H1 (cell line): ENCODE measurements around the gene LGALS8. TPM values are rescaled to one million over a fixed set of nuclear protein-coding genes. Genes with fewer than 3 reads are reported as not detected.

ENCODE experiments used
- CTCF ChIA-PET: fragments of 300-600 bp; sonication (Branson Sonifier 250); formaldehyde crosslinking; loops from one replicate; lab custom pipeline; 2021; ENCODE audit not compliant: partially characterized antibody; lab: Charles Lee
- POLR2A ChIA-PET: fragments of 300-600 bp; sonication (Branson Sonifier 250); formaldehyde crosslinking; loops from one replicate; lab custom pipeline; 2021; ENCODE audit warnings: inconsistent platforms; ENCODE audit not compliant: partially characterized antibody; lab: Charles Lee
- DNase-seq, 2 experiments: peaks; one replicate each; pipeline versions ENCODE4 v3.0.0 to v3.0.0-alpha.2; 2010 to 2022; ENCODE audit warnings: low spot score in 2 of 2, low read depth in 1 of 2, mixed read lengths in 1 of 2
- FAIRE-seq: peaks from 2 replicates; lab custom pipeline; 2011; peaks lifted over from hg19 to GRCh38; lab: Jason Lieb, UNC
- H2AFZ ChIP-seq: 2 replicates; pipeline ENCODE4 v1.8.1; 2012; ENCODE audit warnings: low read length, inconsistent platforms
- H2AK5ac ChIP-seq: 2 replicates; pipeline ENCODE4 v1.6.1; 2013; ENCODE audit warnings: low read depth, low read length
- H2BK120ac ChIP-seq: replicated peaks from 2 replicates; pipeline ENCODE3; 2013; ENCODE audit warnings: low read depth, low read length, inconsistent platforms
- H2BK12ac ChIP-seq: 2 replicates; pipeline ENCODE4 v1.6.1; 2013; ENCODE audit warnings: low read depth, low read length
- H2BK15ac ChIP-seq: 2 replicates; pipeline ENCODE4 v1.6.1; 2013; ENCODE audit warnings: low read length
- H2BK20ac ChIP-seq: 2 replicates; pipeline ENCODE4 v1.6.1; 2013; ENCODE audit warnings: low read length
- H2BK5ac ChIP-seq: 2 replicates; pipeline ENCODE4 v1.6.1; 2013; ENCODE audit warnings: low read depth, low read length
- H3K14ac ChIP-seq: 2 replicates; pipeline ENCODE4 v1.6.1; 2013; ENCODE audit warnings: inconsistent platforms; ENCODE audit not compliant: insufficient read length
- H3K18ac ChIP-seq: 2 replicates; pipeline ENCODE4 v1.6.1; 2013; ENCODE audit warnings: low read length; ENCODE audit errors: extremely low read depth
- H3K23ac ChIP-seq: 2 replicates; pipeline ENCODE4 v1.6.1; 2013; ENCODE audit warnings: inconsistent platforms; ENCODE audit not compliant: insufficient read length
- H3K23me2 ChIP-seq: 2 replicates; pipeline ENCODE4 v1.6.1; 2013; ENCODE audit warnings: low read depth, low read length
- H3K27ac ChIP-seq: 2 replicates; pipeline ENCODE4 v1.6.1; 2011; ENCODE audit warnings: low read depth, low read length, inconsistent platforms
- H3K27me3 ChIP-seq, 4 experiments: replicated peaks in 1 of 4; 1 replicate in 1 of 4; 2 replicates in 3 of 4; pipeline versions ENCODE4 v1.6.1 to v1.8.1; 2011 to 2013; ENCODE audit warnings: low read length in 3 of 4, mild to moderate bottlenecking in 3 of 4, inconsistent platforms in 2 of 4, mixed read lengths in 2 of 4, moderate library complexity in 1 of 4; ENCODE audit not compliant: control insufficient read depth in 3 of 4, insufficient read depth in 3 of 4; ENCODE audit errors: extremely low read depth in 1 of 4
- H3K36me3 ChIP-seq, 4 experiments: 2 replicates each; pipeline versions ENCODE4 v1.6.1 to v1.8.1; 2011 to 2013; ENCODE audit warnings: mild to moderate bottlenecking in 4 of 4, low read length in 3 of 4, moderate library complexity in 2 of 4, control low read depth in 1 of 4, inconsistent platforms in 1 of 4; ENCODE audit not compliant: insufficient read depth in 4 of 4, control insufficient read depth in 2 of 4
- H3K4ac ChIP-seq: replicated peaks from 2 replicates; pipeline ENCODE3; 2013; ENCODE audit warnings: low read length, low read depth, mixed read lengths, inconsistent platforms; ENCODE audit not compliant: insufficient read length
- H3K4me1 ChIP-seq, 4 experiments: replicated peaks in 1 of 4; 1 replicate in 1 of 4; 2 replicates in 3 of 4; pipeline versions ENCODE4 v1.6.1 to v1.8.1; 2011 to 2013; ENCODE audit warnings: low read length in 3 of 4, inconsistent platforms in 2 of 4, mixed read lengths in 1 of 4; ENCODE audit not compliant: insufficient read depth in 4 of 4, control insufficient read depth in 3 of 4
- H3K4me2 ChIP-seq, 2 experiments: 2 replicates each; pipeline versions ENCODE4 v1.6.1 to v1.8.1; 2011 to 2013; ENCODE audit warnings: low read depth in 2 of 2, low read length in 2 of 2, control low read depth in 1 of 2, inconsistent platforms in 1 of 2, mild to moderate bottlenecking in 1 of 2; ENCODE audit not compliant: insufficient read depth in 1 of 2
- H3K4me3 ChIP-seq, 4 experiments: fragments of 200-600, 300-600 bp in 1 of 4; sonication (generic), shearing (Covaris generic), sonication (Bioruptor Twin) in 1 of 4; 2 replicates each; pipeline versions ENCODE4 v1.5.1 to v1.8.1; 2011 to 2016; ENCODE audit warnings: low read length in 4 of 4, low read depth in 3 of 4, control low read depth in 2 of 4, inconsistent platforms in 2 of 4, mild to moderate bottlenecking in 2 of 4, mixed read lengths in 1 of 4, moderate library complexity in 1 of 4; ENCODE audit not compliant: insufficient read depth in 2 of 4; ENCODE audit errors: extremely low read depth in 1 of 4
- H3K56ac ChIP-seq: replicated peaks from 2 replicates; pipeline ENCODE3; 2013; ENCODE audit warnings: low read depth, mild to moderate bottlenecking, mixed read lengths, low read length, inconsistent platforms; ENCODE audit not compliant: insufficient read length
- H3K79me1 ChIP-seq: 2 replicates; pipeline ENCODE4 v1.6.1; 2013; ENCODE audit warnings: low read depth, low read length, control low read depth
- H3K79me2 ChIP-seq, 2 experiments: 2 replicates each; pipeline versions ENCODE4 v1.6.1 to v1.8.1; 2012 to 2013; ENCODE audit warnings: low read length in 2 of 2, mild to moderate bottlenecking in 2 of 2, inconsistent platforms in 1 of 2; ENCODE audit not compliant: insufficient read depth in 2 of 2, control insufficient read depth in 1 of 2
- H3K9ac ChIP-seq, 4 experiments: replicated peaks in 1 of 4; 1 replicate in 1 of 4; 2 replicates in 3 of 4; pipeline versions ENCODE4 v1.6.1 to v1.8.1; 2011 to 2013; ENCODE audit warnings: low read depth in 3 of 4, low read length in 3 of 4, control low read depth in 2 of 4, mild to moderate bottlenecking in 2 of 4, moderate library complexity in 2 of 4, inconsistent platforms in 1 of 4; ENCODE audit errors: extremely low read depth in 1 of 4
- H3K9me3 ChIP-seq, 2 experiments: 2 replicates each; pipeline versions ENCODE4 v1.6.1 to v1.8.1; 2012 to 2013; ENCODE audit warnings: mild to moderate bottlenecking in 2 of 2, moderate library complexity in 2 of 2, control low read depth in 1 of 2, inconsistent platforms in 1 of 2, low read depth in 1 of 2, low read length in 1 of 2, mixed read lengths in 1 of 2; ENCODE audit not compliant: insufficient read depth in 2 of 2
- H4K20me1 ChIP-seq, 2 experiments: replicated peaks in 1 of 2; 2 replicates each; pipeline versions ENCODE3 to v1.8.1; 2011 to 2013; ENCODE audit warnings: inconsistent platforms in 2 of 2, low read length in 2 of 2, mild to moderate bottlenecking in 1 of 2; ENCODE audit not compliant: insufficient read depth in 2 of 2, control insufficient read depth in 1 of 2
- H4K5ac ChIP-seq: 2 replicates; pipeline ENCODE4 v1.6.1; 2013; ENCODE audit warnings: low read length, low read depth, mixed read lengths, inconsistent platforms; ENCODE audit not compliant: insufficient read length
- H4K8ac ChIP-seq: 2 replicates; pipeline ENCODE4 v1.8.0; 2013; ENCODE audit warnings: mild to moderate bottlenecking, moderate library complexity, low read length, inconsistent platforms; ENCODE audit not compliant: insufficient read depth; ENCODE audit errors: extremely low read depth
- H4K91ac ChIP-seq: replicated peaks from 2 replicates; pipeline ENCODE3; 2013; ENCODE audit warnings: low read length, mixed read lengths, inconsistent platforms; ENCODE audit not compliant: insufficient read length
- BCL11A ChIP-seq, 2 experiments: IDR thresholded peaks; one replicate each; pipeline ENCODE4 v1.6.1; 2011; ENCODE audit warnings: low read depth in 2 of 2, low read length in 2 of 2, mild to moderate bottlenecking in 2 of 2
- BRCA1 ChIP-seq: IDR thresholded peaks from 2 replicates; pipeline ENCODE4 v1.6.1; 2012; ENCODE audit warnings: low read depth, low read length, improper control_type of control experiment
- CBX5 ChIP-seq: fragments of 300-800, 300-1000 bp; sonication (generic); IDR thresholded peaks from 2 replicates; pipeline ENCODE4 v1.7.1; 2016; ENCODE audit warnings: antibody characterized with exemption, low read length, low read depth
- CEBPB ChIP-seq: IDR thresholded peaks from 2 replicates; pipeline ENCODE4 v1.6.1; 2012; ENCODE audit warnings: low read depth, low read length
- CHD2 ChIP-seq: IDR thresholded peaks from 2 replicates; pipeline ENCODE4 v1.6.1; 2012; ENCODE audit warnings: low read length, improper control_type of control experiment
- CREB1 ChIP-seq: IDR thresholded peaks from 2 replicates; pipeline ENCODE4 v1.6.1; 2012; ENCODE audit warnings: inconsistent platforms
- EP300 ChIP-seq, 2 experiments: IDR thresholded peaks; 1 replicate in 1 of 2; 2 replicates in 1 of 2; pipeline ENCODE4 v1.6.1; 2011 to 2012; ENCODE audit warnings: low read depth in 2 of 2, low read length in 2 of 2, mild to moderate bottlenecking in 2 of 2, borderline replicate concordance in 1 of 2, inconsistent platforms in 1 of 2, moderate library complexity in 1 of 2
- KDM1A ChIP-seq: fragments of 200-600, 300-600 bp; sonication (generic); IDR thresholded peaks from 2 replicates; pipeline ENCODE4 v1.7.1; 2016; ENCODE audit warnings: mild to moderate bottlenecking, low read length, borderline replicate concordance
- SIN3A ChIP-seq, 2 experiments: IDR thresholded peaks in 1 of 2; conservative IDR thresholded peaks in 1 of 2; 2 replicates each; pipeline ENCODE4 v1.6.1; 2011 to 2012; ENCODE audit warnings: low read length in 2 of 2, improper control_type of control experiment in 1 of 2, low read depth in 1 of 2, mild to moderate bottlenecking in 1 of 2
- TBP ChIP-seq: IDR thresholded peaks from 2 replicates; pipeline ENCODE4 v1.6.1; 2011; ENCODE audit warnings: low read depth, low read length, improper control_type of control experiment
- WGBS, 2 experiments: shearing (Covaris generic) in 1 of 2; methylation state at CpG; one replicate each; pipeline versions ENCODE4 v1.1.6 to v1.1.7; 2013 to 2015; ENCODE audit warnings: low lambda C conversion rate in 2 of 2, mixed read lengths in 2 of 2, inconsistent platforms in 1 of 2, low coverage in 1 of 2, missing lambda C conversion rate in 1 of 2; ENCODE audit not compliant: insufficient replicate concordance in 2 of 2, insufficient coverage in 1 of 2, insufficient read length in 1 of 2; ENCODE audit errors: extremely low coverage in 1 of 2, missing lambda C conversion rate in 1 of 2; 5-methylcytosine and 5-hydroxymethylcytosine counted together
- polyA plus RNA-seq, 7 experiments: library from polyadenylated mRNA; depleted of rRNA in 3 of 7; stranded (reverse) in 5 of 7; unstranded in 2 of 7; fragments of >200 nt in 5 of 7; fragments of 200-250 nt in 2 of 7; gene quantifications; 1 replicate in 5 of 7; 2 replicates in 1 of 7; 4 replicates in 1 of 7; pipeline versions ENCODE4 v1.2.1 to v1.2.3, GENCODE V29; 2011 to 2013; ENCODE audit warnings: missing spikeins in 2 of 7, mixed read lengths in 2 of 7
- total RNA-seq: library from RNA; stranded (reverse); fragmentation: NEBNext Ultra II Directional; extraction: Animal tissue kit (Norgen Biotek cat#: 25700); gene quantifications from 2 replicates; pipeline ENCODE4 v1.2.1, GENCODE V29; 2021

The LGALS8 gene
- total and polyA plus RNA-seq, 2 of the 8 experiments (the other 6 are each of a cell fraction or from before 2014, with no cell fraction given), result 7.2 to 11.6 TPM

GRCh38 chr1:236509203-236509602 is 14.6 kb upstream of the LGALS8 start:
- Histone ChIP-seq H4K5ac (no peak overlapping the region), H3K27ac (no peak overlapping the region), H4K8ac (no peak overlapping the region), H3K79me2 (no peaks in the 10 kb centered on the region), H3K4me2 (no peak overlapping the region), H2BK12ac (no peak overlapping the region), H3K79me1 (no peaks in the 10 kb centered on the region), H3K36me3 (no peaks in the 10 kb centered on the region), H2AK5ac (no peak overlapping the region), H2BK120ac (no peak overlapping the region), H3K14ac (no peak overlapping the region), H4K91ac (no peak overlapping the region), H3K4ac (no peak overlapping the region), H2AFZ (no peak overlapping the region), H3K9ac (no peak overlapping the region), H3K18ac (no peak overlapping the region), H2BK20ac (no peak overlapping the region; the same call in 1 of the 2 replicates), H2BK5ac (no peak overlapping the region), H3K23ac (no peak overlapping the region), H4K20me1 (no peaks in the 10 kb centered on the region), H3K4me3 (no peak overlapping the region), H3K23me2 (no peaks in the 10 kb centered on the region), H3K27me3 (no peaks in the 10 kb centered on the region), H3K56ac (no peak overlapping the region), H3K4me1 (no peaks in the 10 kb centered on the region), H3K9me3 (no peaks in the 10 kb centered on the region), H2BK15ac (no peak overlapping the region)
- TF ChIP-seq CBX5 (no peak), BRCA1 (no peak), CHD2 (no peak), CREB1 (no peak), SIN3A (conservative IDR thresholded peaks at IDR 0.05 in 1 of 2, IDR thresholded peaks at IDR 0.05 in 1 of 2; ENCODE audit: low read depth in 1 of 2, low read length in 2 of 2) (no peak), BCL11A (IDR thresholded peaks at IDR 0.05; ENCODE audit: low read depth in 2 of 2, low read length in 2 of 2) (no peak), EP300 (IDR thresholded peaks at IDR 0.05; ENCODE audit: borderline replicate concordance in 1 of 2, low read depth in 2 of 2, low read length in 2 of 2) (no peak), KDM1A (no peak), TBP (no peak), CEBPB (no peak)
- POLR2A ChIA-PET, result no interaction called here
- WGBS, 2 experiments, result 95% methylated on average over 1 of the region's 1 CpG; no CpG with 5 or more reads in 1 of the 2 experiments
- no peak for FAIRE-seq
- DNase-seq, result no peak
- CTCF ChIA-PET, result interaction anchor here (1.4 to 2.0 kb wide), 3 partner anchors 9 to 22 kb away, joined by 3 to 8 read pairs (median 4); no protein-coding TSS in a partner anchor
